ENCODE measurements around the gene IFT27.

IFT27 gene

DNA sequence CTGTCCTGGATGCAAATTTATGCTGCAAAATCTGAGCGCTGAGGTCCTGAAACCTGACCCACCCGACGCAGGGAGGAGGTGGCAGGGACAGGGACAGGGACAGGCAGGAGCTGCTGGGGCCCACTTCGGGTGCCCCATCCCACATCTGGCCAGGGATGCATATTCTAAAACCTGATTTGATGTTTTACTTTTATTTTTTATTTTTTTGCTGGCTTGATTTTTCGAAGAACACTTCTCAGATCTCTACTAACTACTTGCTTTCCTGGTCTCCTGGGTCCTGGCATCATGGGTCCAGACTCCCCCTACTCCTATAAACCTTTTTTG, 41.6 kb upstream of the IFT27 start:
- POLR2A ChIA-PET: no interaction called here
- CTCF ChIA-PET: interaction anchor here (1.8 kb wide), 1 partner anchor 39 kb away, joined by 7 read pairs; no protein-coding TSS in a partner anchor
- DNase-seq (ENCODE audit: extremely low spot score): no peak
- TF ChIP-seq, protein P1, sequence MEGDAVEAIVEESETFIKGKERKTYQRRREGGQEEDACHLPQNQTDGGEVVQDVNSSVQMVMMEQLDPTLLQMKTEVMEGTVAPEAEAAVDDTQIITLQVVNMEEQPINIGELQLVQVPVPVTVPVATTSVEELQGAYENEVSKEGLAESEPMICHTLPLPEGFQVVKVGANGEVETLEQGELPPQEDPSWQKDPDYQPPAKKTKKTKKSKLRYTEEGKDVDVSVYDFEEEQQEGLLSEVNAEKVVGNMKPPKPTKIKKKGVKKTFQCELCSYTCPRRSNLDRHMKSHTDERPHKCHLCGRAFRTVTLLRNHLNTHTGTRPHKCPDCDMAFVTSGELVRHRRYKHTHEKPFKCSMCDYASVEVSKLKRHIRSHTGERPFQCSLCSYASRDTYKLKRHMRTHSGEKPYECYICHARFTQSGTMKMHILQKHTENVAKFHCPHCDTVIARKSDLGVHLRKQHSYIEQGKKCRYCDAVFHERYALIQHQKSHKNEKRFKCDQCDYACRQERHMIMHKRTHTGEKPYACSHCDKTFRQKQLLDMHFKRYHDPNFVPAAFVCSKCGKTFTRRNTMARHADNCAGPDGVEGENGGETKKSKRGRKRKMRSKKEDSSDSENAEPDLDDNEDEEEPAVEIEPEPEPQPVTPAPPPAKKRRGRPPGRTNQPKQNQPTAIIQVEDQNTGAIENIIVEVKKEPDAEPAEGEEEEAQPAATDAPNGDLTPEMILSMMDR (IDR thresholded peaks at IDR 0.05; ENCODE audit: control extremely low read depth, extremely low read depth, low read depth, missing control alignments): no peak

DNA sequence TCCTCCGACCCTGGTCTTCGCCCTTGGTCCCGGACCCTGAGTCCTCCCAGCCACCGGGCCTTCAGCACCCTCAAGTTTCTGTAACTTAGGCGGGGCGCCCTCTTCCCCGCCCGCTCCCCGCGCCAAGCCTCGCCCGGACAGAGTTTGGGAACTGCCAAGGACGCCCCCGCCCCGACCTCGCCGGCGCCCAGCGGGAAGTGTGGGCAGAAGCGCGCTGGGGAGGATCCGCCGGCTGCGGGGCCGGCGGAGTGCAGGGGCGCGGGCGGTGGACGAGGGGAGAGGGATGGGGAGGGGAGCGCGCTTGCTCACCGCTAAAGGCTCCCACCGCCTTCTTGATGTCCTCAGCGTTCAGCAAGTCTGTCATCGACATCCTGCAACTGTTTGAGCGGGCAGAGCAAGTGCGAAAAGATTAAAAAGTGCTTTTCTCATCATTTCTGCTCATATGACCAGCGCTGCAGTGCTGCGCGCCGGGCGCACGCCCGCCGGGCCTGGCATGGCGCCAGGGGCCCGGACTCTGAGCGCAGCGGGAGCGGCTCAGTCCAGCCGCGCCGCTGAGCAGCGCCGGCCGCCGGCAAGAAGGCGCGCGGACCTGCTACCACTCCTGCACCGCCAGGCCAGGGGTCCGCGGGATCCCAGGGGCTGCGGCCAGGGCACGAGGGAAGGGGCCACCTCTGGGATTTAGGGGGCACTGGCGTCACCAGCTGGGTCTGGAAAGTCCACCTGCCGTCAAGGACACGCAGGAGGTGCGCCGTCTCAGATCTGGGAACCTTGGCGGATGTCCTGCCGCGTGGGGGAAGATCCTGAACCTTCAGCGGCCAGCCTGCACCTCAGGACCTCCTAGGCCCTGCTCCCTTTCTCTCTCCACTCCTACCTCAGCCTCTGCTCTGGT, 41.0 kb upstream of the IFT27 start, which contains the start of gene PVALB:
Gene PVALB (minus strand): TSS at position 400 of the 889 bp plus-strand sequence. CDS start 30 bp downstream, at position 370.
- TF ChIP-seq, protein P1 (IDR thresholded peaks at IDR 0.05; ENCODE audit: control extremely low read depth, extremely low read depth, low read depth, missing control alignments): no peak
- no peak for DNase-seq (ENCODE audit: extremely low spot score)
- ChIA-PET CTCF (interaction anchor here (1.8 kb wide), 1 partner anchor 39 kb away, joined by 7 read pairs; no protein-coding TSS in a partner anchor), POLR2A (no interaction called here)

DNA sequence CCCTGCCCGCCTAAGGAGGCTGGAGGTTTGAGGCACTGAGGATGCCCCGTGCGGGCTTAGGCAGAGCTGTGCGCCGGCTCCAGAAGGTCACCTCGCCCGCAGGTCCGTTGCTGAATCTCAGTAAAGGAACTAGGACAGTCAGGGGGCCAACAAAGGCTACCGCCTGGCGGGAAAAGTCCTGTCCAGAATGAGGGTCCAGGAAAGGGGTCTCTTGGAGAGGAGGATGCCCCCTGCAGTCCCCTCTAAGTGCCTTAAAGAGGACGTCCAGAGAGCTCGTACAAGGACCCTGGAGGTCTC, 40.4 kb upstream of the IFT27 start:
- TF ChIP-seq, protein P1 (IDR thresholded peaks at IDR 0.05; ENCODE audit: control extremely low read depth, extremely low read depth, low read depth, missing control alignments): no peak
- CTCF ChIA-PET: no interaction called here
- no peak for DNase-seq (ENCODE audit: extremely low spot score)
- POLR2A ChIA-PET: no interaction called here

DNA sequence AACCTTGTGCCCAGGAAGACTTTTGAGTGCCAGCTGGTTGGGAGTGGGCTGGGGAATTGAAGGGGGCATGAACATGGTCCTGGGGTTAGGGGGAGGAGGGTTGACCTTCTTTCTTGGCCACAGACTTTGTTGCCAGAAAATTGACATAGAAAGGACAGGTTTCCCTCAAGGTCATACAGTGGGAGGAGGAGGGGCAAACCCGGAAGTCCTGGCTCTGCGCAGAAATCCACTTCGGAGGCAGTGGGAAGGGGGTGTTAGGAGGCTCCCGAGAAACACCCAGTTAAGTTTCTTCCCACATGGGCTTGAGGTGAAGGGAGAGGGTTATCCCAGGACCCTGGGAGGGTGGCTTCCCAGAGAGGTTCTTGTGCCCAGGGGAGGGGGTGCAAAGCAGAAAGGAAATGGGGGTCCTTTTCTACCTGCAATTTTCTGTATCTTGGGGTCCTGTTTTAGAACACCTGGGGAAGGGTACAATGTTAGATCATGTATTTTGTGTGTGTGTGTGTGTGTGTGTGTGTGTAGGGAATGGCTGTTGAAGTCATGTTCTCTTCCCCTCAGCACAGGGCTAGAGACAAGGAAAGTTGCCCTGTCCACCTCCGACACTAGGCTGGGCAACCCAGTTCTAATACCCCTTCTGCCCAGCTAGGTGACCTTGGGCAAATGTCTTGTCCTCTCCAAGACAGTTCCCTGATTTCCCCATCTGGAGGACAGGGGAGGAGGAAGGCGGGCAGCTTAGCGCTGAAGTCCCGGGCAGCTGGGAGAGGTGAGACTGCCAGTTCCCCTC, 39.8 kb upstream of the IFT27 start:
- ChIA-PET POLR2A (no interaction called here), CTCF (no interaction called here)
- DNase-seq (ENCODE audit: extremely low spot score): no peak
- TF ChIP-seq, protein P1 (IDR thresholded peaks at IDR 0.05; ENCODE audit: control extremely low read depth, extremely low read depth, low read depth, missing control alignments): no peak

DNA sequence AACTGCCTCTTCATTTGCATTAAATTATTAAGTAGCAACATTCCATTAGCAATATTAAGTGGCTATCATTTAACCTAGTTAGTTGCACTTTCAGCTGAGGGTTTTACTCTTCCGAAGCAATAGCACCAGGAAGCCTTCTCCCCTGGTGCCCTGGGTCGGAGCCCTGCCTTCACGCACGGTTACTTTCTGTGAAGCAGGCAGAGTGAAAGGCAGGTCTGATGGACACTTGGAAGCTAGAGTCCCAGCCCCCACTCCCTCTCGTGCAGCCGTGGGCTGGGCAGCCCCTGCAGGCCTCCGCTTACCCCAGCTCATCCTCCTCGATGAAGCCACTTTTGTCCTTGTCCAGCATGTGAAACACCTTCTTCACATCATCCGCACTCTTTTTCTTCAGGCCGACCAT, 38.9 kb upstream of the IFT27 start:
- no peak for DNase-seq (ENCODE audit: extremely low spot score)
- TF ChIP-seq, protein P1 (IDR thresholded peaks at IDR 0.05; ENCODE audit: control extremely low read depth, extremely low read depth, low read depth, missing control alignments): no peak
- ChIA-PET POLR2A (no interaction called here), CTCF (no interaction called here)

DNA sequence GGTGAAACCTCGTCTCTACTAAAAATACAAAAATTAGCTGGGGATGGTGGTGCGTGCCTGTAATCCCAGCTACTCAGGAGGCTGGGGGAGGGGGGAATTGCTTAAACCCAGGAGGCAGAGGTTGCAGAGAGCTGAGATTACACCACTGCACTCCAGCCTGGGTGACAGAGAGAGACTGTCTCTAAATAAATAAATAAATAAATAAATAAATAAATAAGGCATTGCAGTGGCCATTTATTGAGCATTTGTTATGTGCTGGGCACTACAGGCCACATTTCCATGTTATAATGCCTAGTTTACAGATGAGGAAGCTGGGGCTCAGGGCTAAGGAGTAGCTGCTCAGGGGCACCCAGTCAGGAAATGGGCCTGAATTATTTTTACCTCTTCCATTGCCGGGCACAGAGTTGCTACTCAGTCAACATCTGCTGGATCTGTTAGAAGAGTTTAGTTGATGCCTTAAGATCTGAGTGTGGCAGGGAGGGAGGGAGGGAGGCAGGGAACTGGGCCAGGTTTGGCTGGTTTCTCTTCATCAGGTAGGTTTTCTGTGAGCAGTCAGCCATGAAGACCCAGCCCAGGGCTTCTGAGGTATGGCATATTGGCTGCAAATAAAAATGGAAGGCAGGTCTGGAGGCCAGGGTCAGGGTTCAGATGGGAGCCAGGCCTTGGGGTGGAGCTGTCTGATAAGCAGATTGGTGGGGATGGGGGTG, 35.3 kb upstream of the IFT27 start:
- CTCF ChIA-PET: interaction anchor here (1.9 to 2.1 kb wide), 2 partner anchors 29 to 167 kb away, joined by 5 read pairs; no protein-coding TSS in a partner anchor
- TF ChIP-seq, protein P1 (IDR thresholded peaks at IDR 0.05; ENCODE audit: control extremely low read depth, extremely low read depth, low read depth, missing control alignments): no peak
- DNase-seq (ENCODE audit: extremely low spot score): no peak
- POLR2A ChIA-PET: no interaction called here

Measured in GM10248 (cell line).